Measurements from ENCODE around the gene TUBB2A. TPM values are rescaled to one million over a fixed set of nuclear protein-coding genes. Genes with fewer than 3 reads are reported as not detected.

Gene TUBB2A
- total RNA-seq, 1 donor from 2014 or later = 59.0 TPM

GRCh38 chr6:3108746-3109414 lies 48.5 kb downstream of the TUBB2A start:
- no peaks in the 10 kb centered on the region for H3K9me3 ChIP-seq (ENCODE audit: control insufficient read depth in 3 of 3, low read length in 3 of 3)
- H3K4me3 ChIP-seq (ENCODE audit: low read length in 3 of 3) = no peak overlapping the region
- no peaks in the 10 kb centered on the region for H3K27me3 ChIP-seq (ENCODE audit: control insufficient read depth in 3 of 3, insufficient read depth in 3 of 3, low read length in 3 of 3)
- H3K36me3 ChIP-seq (ENCODE audit: control insufficient read depth in 3 of 3, insufficient read depth in 3 of 3, low read length in 3 of 3) = peaks cover 38 to 63% (median 58%) of the 10 kb centered on the region in 3 donors
- no peaks in the 10 kb centered on the region for H3K4me1 ChIP-seq (ENCODE audit: control insufficient read depth in 3 of 3, insufficient read depth in 3 of 3, low read length in 3 of 3)
- no peak overlapping the region for H3K9ac ChIP-seq (ENCODE audit: low read depth in 1 of 3, low read length in 3 of 3)
- H3K27ac ChIP-seq (ENCODE audit: low read depth, low read length) = no peak overlapping the region

Other genes with a start within 250 kb of the TUBB2A start
- gene SERPINB6, start 186.0 kb downstream of the TUBB2A start, total RNA-seq = 52.7 TPM
- 5.7 TPM for gene NQO2, start 157.7 kb downstream of the TUBB2A start, total RNA-seq
- gene RIPK1, start 89.0 kb downstream of the TUBB2A start, total RNA-seq = 14.6 TPM
- 17.7 TPM for gene BPHL, start 38.8 kb downstream of the TUBB2A start, total RNA-seq
- gene TUBB2B, start 70.1 kb upstream of the TUBB2A start, total RNA-seq = 104 TPM
- gene PSMG4, start 101.4 kb upstream of the TUBB2A start, total RNA-seq = 16.7 TPM